ENCODE measurements around the gene SMOC1. TPM values are rescaled to one million over a fixed set of nuclear protein-coding genes. Genes with fewer than 3 reads are reported as not detected.

Gene SMOC1
- total and polyA plus RNA-seq, 2 donors (not counting 1 experiment from before 2014, with no cell fraction given): 0.06 TPM; not detected in 1

- Histone ChIP-seq H3K9ac (ENCODE audit: insufficient read depth, low read length) (no peak overlapping the region), H3K27me3 (ENCODE audit: control insufficient read depth, insufficient read depth, low read length) (no peaks in the 10 kb centered on the region), H3K9me3 (ENCODE audit: control insufficient read depth, insufficient read depth, low read depth, low read length) (no peaks in the 10 kb centered on the region), H3K79me2 (ENCODE audit: control insufficient read depth, insufficient read depth, low read length) (no peaks in the 10 kb centered on the region), H2AFZ (ENCODE audit: low read length) (no peak overlapping the region), H3K4me3 (replicated peaks in 1 of 4; ENCODE audit: control extremely low read depth in 1 of 4, insufficient read depth in 1 of 4, low read depth in 3 of 4, low read length in 4 of 4) (no peak overlapping the region), H3K4me2 (ENCODE audit: extremely low read depth, insufficient read depth, low read length) (no peak overlapping the region), H4K20me1 (ENCODE audit: control insufficient read depth, extremely low read depth, insufficient read depth, low read length) (no peaks in the 10 kb centered on the region), H3K27ac (ENCODE audit: insufficient read depth, low read length) (no peak overlapping the region), H3K36me3 (ENCODE audit: control insufficient read depth, insufficient read depth, low read length) (no peaks in the 10 kb centered on the region), H3K4me1 (ENCODE audit: control insufficient read depth, extremely low read depth, insufficient read depth, low read length) (no peaks in the 10 kb centered on the region)
- TF ChIP-seq EZH2 (IDR thresholded peaks at IDR 0.05; ENCODE audit: low read length, missing control alignments) (no peak), CTCF (conservative IDR thresholded peaks at IDR 0.05 in 1 of 2, IDR thresholded peaks at IDR 0.05 in 1 of 2; ENCODE audit: low read depth in 1 of 2, low read length in 2 of 2) (no peak)
- DNase-seq (ENCODE audit: low read depth in 2 of 2): no peak
Measured at GRCh38 chr14:69941768-69942742, 62.8 kb downstream of the SMOC1 start.

GRCh38 chr14:69943084-69943780 is 64.0 kb downstream of the SMOC1 start:
- Histone ChIP-seq H3K36me3 (ENCODE audit: control insufficient read depth, insufficient read depth, low read length) (no peaks in the 10 kb centered on the region), H3K4me1 (ENCODE audit: control insufficient read depth, extremely low read depth, insufficient read depth, low read length) (no peaks in the 10 kb centered on the region), H4K20me1 (ENCODE audit: control insufficient read depth, extremely low read depth, insufficient read depth, low read length) (no peaks in the 10 kb centered on the region), H3K27me3 (ENCODE audit: control insufficient read depth, insufficient read depth, low read length) (no peaks in the 10 kb centered on the region), H3K4me3 (replicated peaks in 1 of 4; ENCODE audit: control extremely low read depth in 1 of 4, insufficient read depth in 1 of 4, low read depth in 3 of 4, low read length in 4 of 4) (no peak overlapping the region), H3K9me3 (ENCODE audit: control insufficient read depth, insufficient read depth, low read depth, low read length) (no peaks in the 10 kb centered on the region), H3K79me2 (ENCODE audit: control insufficient read depth, insufficient read depth, low read length) (no peaks in the 10 kb centered on the region), H3K9ac (ENCODE audit: insufficient read depth, low read length) (no peak overlapping the region), H2AFZ (ENCODE audit: low read length) (no peak overlapping the region), H3K27ac (ENCODE audit: insufficient read depth, low read length) (no peak overlapping the region), H3K4me2 (ENCODE audit: extremely low read depth, insufficient read depth, low read length) (no peak overlapping the region)
- no peak for DNase-seq (ENCODE audit: low read depth in 2 of 2)
- TF ChIP-seq EZH2 (IDR thresholded peaks at IDR 0.05; ENCODE audit: low read length, missing control alignments) (no peak), CTCF (conservative IDR thresholded peaks at IDR 0.05 in 1 of 2, IDR thresholded peaks at IDR 0.05 in 1 of 2; ENCODE audit: low read depth in 1 of 2, low read length in 2 of 2) (no peak)

- no peak overlapping the region for H2AFZ ChIP-seq (ENCODE audit: low read length)
- H3K4me2 ChIP-seq (ENCODE audit: extremely low read depth, insufficient read depth, low read length): no peak overlapping the region
- H3K27me3 ChIP-seq (ENCODE audit: control insufficient read depth, insufficient read depth, low read length): no peaks in the 10 kb centered on the region
- no peaks in the 10 kb centered on the region for H3K36me3 ChIP-seq (ENCODE audit: control insufficient read depth, insufficient read depth, low read length)
- H4K20me1 ChIP-seq (ENCODE audit: control insufficient read depth, extremely low read depth, insufficient read depth, low read length): no peaks in the 10 kb centered on the region
- H3K27ac ChIP-seq (ENCODE audit: insufficient read depth, low read length): no peak overlapping the region
- no peaks in the 10 kb centered on the region for H3K9me3 ChIP-seq (ENCODE audit: control insufficient read depth, insufficient read depth, low read depth, low read length)
- TF ChIP-seq CTCF (conservative IDR thresholded peaks at IDR 0.05 in 1 of 2, IDR thresholded peaks at IDR 0.05 in 1 of 2; ENCODE audit: low read depth in 1 of 2, low read length in 2 of 2): no peak
- no peak for TF ChIP-seq EZH2 (IDR thresholded peaks at IDR 0.05; ENCODE audit: low read length, missing control alignments)
- no peak overlapping the region for H3K4me3 ChIP-seq (replicated peaks in 1 of 4; ENCODE audit: control extremely low read depth in 1 of 4, insufficient read depth in 1 of 4, low read depth in 3 of 4, low read length in 4 of 4)
- no peaks in the 10 kb centered on the region for H3K4me1 ChIP-seq (ENCODE audit: control insufficient read depth, extremely low read depth, insufficient read depth, low read length)
- no peaks in the 10 kb centered on the region for H3K79me2 ChIP-seq (ENCODE audit: control insufficient read depth, insufficient read depth, low read length)
- DNase-seq (ENCODE audit: low read depth in 2 of 2): no peak
- H3K9ac ChIP-seq (ENCODE audit: insufficient read depth, low read length): no peak overlapping the region
Measured at GRCh38 chr14:69945347-69945746, 66.1 kb downstream of the SMOC1 start.

Measured in fibroblast of lung (primary cell).